ENCODE measurements around the gene PNMA8B.

The PNMA8B gene

DNA sequence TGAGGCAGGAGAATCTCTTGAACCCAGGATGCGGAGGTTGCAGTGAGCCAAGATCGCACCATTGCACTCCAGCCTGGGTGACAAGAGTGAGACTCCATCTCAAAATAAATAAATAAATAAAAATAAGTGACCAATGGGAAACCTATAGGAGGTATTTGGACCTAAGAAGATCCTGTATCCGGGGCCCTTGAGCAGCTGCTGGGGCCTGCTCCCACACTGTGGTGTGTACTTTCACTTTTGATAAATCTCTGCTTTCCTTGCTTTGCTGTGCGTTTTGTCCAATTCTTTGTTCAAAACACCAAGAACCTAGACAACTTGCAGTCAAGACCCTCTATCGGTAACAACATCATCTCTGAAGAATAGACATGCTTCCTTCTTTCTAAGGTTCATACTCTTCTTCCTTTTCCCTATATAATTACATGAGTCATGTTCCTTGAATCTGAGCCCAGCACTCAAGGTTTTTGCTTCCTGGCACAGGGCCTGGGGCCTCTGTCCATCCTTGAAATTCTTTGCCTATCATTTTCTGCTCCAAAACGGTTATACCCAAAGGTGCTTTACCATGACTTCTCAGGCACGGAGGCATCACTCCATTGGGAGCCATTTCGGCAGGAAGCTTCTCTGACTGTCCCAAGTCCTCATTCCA, 52.7 kb downstream of the PNMA8B start:
- DNase-seq (ENCODE audit: low read depth, low spot score), result peak; percentile 81
- in situ Hi-C loops (cut with HindIII; ENCODE audit: low sequenced_read_pairs), result no loop called here
- TF ChIP-seq, protein P1, sequence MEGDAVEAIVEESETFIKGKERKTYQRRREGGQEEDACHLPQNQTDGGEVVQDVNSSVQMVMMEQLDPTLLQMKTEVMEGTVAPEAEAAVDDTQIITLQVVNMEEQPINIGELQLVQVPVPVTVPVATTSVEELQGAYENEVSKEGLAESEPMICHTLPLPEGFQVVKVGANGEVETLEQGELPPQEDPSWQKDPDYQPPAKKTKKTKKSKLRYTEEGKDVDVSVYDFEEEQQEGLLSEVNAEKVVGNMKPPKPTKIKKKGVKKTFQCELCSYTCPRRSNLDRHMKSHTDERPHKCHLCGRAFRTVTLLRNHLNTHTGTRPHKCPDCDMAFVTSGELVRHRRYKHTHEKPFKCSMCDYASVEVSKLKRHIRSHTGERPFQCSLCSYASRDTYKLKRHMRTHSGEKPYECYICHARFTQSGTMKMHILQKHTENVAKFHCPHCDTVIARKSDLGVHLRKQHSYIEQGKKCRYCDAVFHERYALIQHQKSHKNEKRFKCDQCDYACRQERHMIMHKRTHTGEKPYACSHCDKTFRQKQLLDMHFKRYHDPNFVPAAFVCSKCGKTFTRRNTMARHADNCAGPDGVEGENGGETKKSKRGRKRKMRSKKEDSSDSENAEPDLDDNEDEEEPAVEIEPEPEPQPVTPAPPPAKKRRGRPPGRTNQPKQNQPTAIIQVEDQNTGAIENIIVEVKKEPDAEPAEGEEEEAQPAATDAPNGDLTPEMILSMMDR (IDR thresholded peaks at IDR 0.05; ENCODE audit: low read depth, low read length), result no peak
- H3K4me3 ChIP-seq (ENCODE audit: low read depth, low read length), result no peak overlapping the region

DNA sequence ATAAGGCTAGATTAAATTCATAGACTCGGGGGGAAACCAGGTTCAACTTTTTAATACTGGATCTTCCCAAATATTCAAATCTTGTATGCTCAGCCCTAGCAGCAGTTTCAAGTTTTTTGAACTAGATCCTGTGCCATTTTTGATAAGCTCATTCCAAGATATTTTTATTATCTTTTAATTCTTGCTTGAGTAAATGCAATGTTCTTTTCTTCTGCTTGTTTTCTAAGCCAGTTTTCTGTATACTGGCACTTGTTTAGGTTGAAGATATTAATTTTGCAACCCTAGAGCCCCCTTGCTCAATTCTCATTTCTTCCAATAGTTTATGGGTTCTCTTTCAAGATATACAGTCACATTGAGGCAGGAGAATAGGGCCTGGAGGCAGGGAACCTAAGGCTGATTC, 53.8 kb downstream of the PNMA8B start:
- in situ Hi-C loops (cut with HindIII; ENCODE audit: low sequenced_read_pairs), result no loop called here
- H3K4me3 ChIP-seq (ENCODE audit: low read depth, low read length), result no peak overlapping the region
- TF ChIP-seq, protein P1 (IDR thresholded peaks at IDR 0.05; ENCODE audit: low read depth, low read length), result no peak
- no peak for DNase-seq (ENCODE audit: low read depth, low spot score)

Data from astrocyte of the spinal cord (primary cell).